B cell (primary cell): ENCODE measurements around the gene MYL4. TPM values are rescaled to one million over a fixed set of nuclear protein-coding genes. Genes with fewer than 3 reads are reported as not detected.
"Not testable (repeated sequence)": the region's sequence is repeated elsewhere in the genome, so short reads cannot be mapped to it uniquely, and the experiment has no call there.

ENCODE experiments used
- ATAC-seq: fragments of 200-7000 bp; cut with Tn5 transposase; one replicate; pipeline ENCODE4 v1.10.0; 2021; ENCODE audit warnings: low read depth, mild to moderate bottlenecking, moderate number of reproducible peaks, moderate library complexity
- CTCF ChIA-PET: fragments of 350-600 bp; sonication (Branson Sonifier 250); formaldehyde crosslinking; loops from one replicate; lab custom pipeline; 2021; ENCODE audit warnings: antibody characterized with exemption, inconsistent platforms; lab: Charles Lee
- POLR2A ChIA-PET: fragments of 350-600 bp; sonication (Branson Sonifier 250); formaldehyde crosslinking; loops from one replicate; lab custom pipeline; 2021; ENCODE audit warnings: antibody characterized with exemption; lab: Charles Lee
- DNase-seq: peaks from one replicate; pipeline ENCODE4 v3.0.0; 2013
- H2AFZ ChIP-seq: 2 replicates; pipeline ENCODE4 v1.6.1; 2012; ENCODE audit warnings: mild to moderate bottlenecking, low read depth, low read length; ENCODE audit not compliant: insufficient read depth, poor library complexity, severe bottlenecking
- H3K27ac ChIP-seq, 2 donors: 1 replicate in 1 of 2; 2 replicates in 1 of 2; pipeline ENCODE4 v1.5.1; 2012 to 2013; ENCODE audit warnings: low read length in 2 of 2, mild to moderate bottlenecking in 2 of 2, moderate library complexity in 1 of 2
- H3K27me3 ChIP-seq, 4 experiments: fragments of 200-600 bp in 1 of 4; sonication (generic) in 1 of 4; replicated peaks in 1 of 4; 1 replicate in 2 of 4; 2 replicates in 2 of 4; pipeline versions ENCODE4 v1.6.1 to v1.7.0; 2013 to 2016; ENCODE audit warnings: low read length in 3 of 4, mild to moderate bottlenecking in 2 of 4, mixed read lengths in 1 of 4, moderate library complexity in 1 of 4; ENCODE audit not compliant: insufficient read depth in 4 of 4, control insufficient read depth in 3 of 4; ENCODE audit errors: control extremely low read depth in 1 of 4
- H3K36me3 ChIP-seq, 2 experiments: replicated peaks in 1 of 2; 1 replicate in 1 of 2; 2 replicates in 1 of 2; pipeline versions ENCODE4 v1.6.1 to v1.7.1; 2013; ENCODE audit warnings: low read length in 1 of 2; ENCODE audit not compliant: insufficient read depth in 2 of 2, control insufficient read depth in 1 of 2; ENCODE audit errors: control extremely low read depth in 1 of 2, extremely low read depth in 1 of 2
- H3K4me1 ChIP-seq, 2 donors: fragments of 200-600 bp in 1 of 2; sonication (generic) in 1 of 2; 1 replicate in 1 of 2; 2 replicates in 1 of 2; pipeline versions ENCODE4 v1.5.1 to v1.6.1; 2013 to 2017; ENCODE audit warnings: low read length in 2 of 2; ENCODE audit not compliant: control insufficient read depth in 2 of 2, insufficient read depth in 2 of 2
- H3K4me2 ChIP-seq: replicated peaks from 2 replicates; pipeline ENCODE3; 2012; ENCODE audit warnings: mild to moderate bottlenecking, low read depth, low read length; ENCODE audit not compliant: poor library complexity, severe bottlenecking
- H3K4me3 ChIP-seq, 5 experiments: fragments of 200-600 bp in 1 of 5; sonication (generic) in 1 of 5; 1 replicate in 3 of 5; 2 replicates in 2 of 5; pipeline versions ENCODE4 v1.5.1 to v1.7.0; 2011 to 2016; ENCODE audit warnings: low read length in 4 of 5, mild to moderate bottlenecking in 4 of 5, low read depth in 2 of 5, control low read depth in 1 of 5, moderate library complexity in 1 of 5; ENCODE audit not compliant: insufficient read depth in 1 of 5; ENCODE audit errors: control extremely low read depth in 1 of 5, extremely low read depth in 1 of 5
- H3K79me2 ChIP-seq: fragments of 200-600 bp; sonication (generic); one replicate; pipeline ENCODE4 v1.6.0; 2016; ENCODE audit warnings: low read length; ENCODE audit not compliant: control insufficient read depth, insufficient read depth
- H3K9ac ChIP-seq: fragments of 200-600 bp; sonication (generic); 2 replicates; pipeline ENCODE4 v1.6.1; 2017; ENCODE audit warnings: mild to moderate bottlenecking, low read length, moderate library complexity
- H3K9me3 ChIP-seq, 3 donors: one replicate each; pipeline versions ENCODE4 v1.6.1 to v1.7.1; 2013; ENCODE audit warnings: low read length in 2 of 3; ENCODE audit not compliant: control insufficient read depth in 2 of 3, insufficient read depth in 1 of 3; ENCODE audit errors: control extremely low read depth in 1 of 3
- H4K20me1 ChIP-seq: 2 replicates; pipeline ENCODE4 v1.6.0; 2012; ENCODE audit warnings: mild to moderate bottlenecking, low read length; ENCODE audit not compliant: insufficient read depth, control insufficient read depth, poor library complexity, severe bottlenecking
- H3K27ac Mint-ChIP-seq: one replicate; pipeline ENCODE4 v1.8.0; 2021; ENCODE audit warnings: mixed read lengths
- H3K27me3 Mint-ChIP-seq: one replicate; pipeline ENCODE4 v1.8.0; 2021; ENCODE audit warnings: mixed read lengths
- H3K4me1 Mint-ChIP-seq: one replicate; pipeline ENCODE4 v1.8.0; 2021; ENCODE audit warnings: mixed read lengths
- H3K4me3 Mint-ChIP-seq: one replicate; pipeline ENCODE4 v1.8.0; 2021; ENCODE audit warnings: mixed read lengths
- H3K9me3 Mint-ChIP-seq: one replicate; pipeline ENCODE4 v1.8.0; 2022; ENCODE audit warnings: mixed read lengths; ENCODE audit not compliant: insufficient read depth
- CTCF ChIP-seq: fragments of 200-600 bp; IDR thresholded peaks from one replicate; pipeline ENCODE4 v1.8.0; 2022; ENCODE audit warnings: antibody characterized with exemption, mild to moderate bottlenecking
- EZH2 ChIP-seq: IDR thresholded peaks from 2 replicates; pipeline ENCODE4 v1.6.1; 2012; ENCODE audit warnings: borderline replicate concordance, low read depth, mild to moderate bottlenecking, moderate library complexity, low read length; ENCODE audit not compliant: insufficient read depth, poor library complexity, severe bottlenecking
- WGBS: methylation state at CpG from one replicate; pipeline ENCODE4 v1.1.5; 2013; ENCODE audit warnings: missing lambda C conversion rate; ENCODE audit not compliant: insufficient coverage; 5-methylcytosine and 5-hydroxymethylcytosine counted together
- intact Hi-C: fragments of 100-400 bp; cut with micrococcal nuclease; formaldehyde crosslinking; loops from one replicate; pipeline ENCODE4 v1.10.0; 2022
- polyA plus RNA-seq: library from polyadenylated mRNA; depleted of rRNA; stranded (reverse); fragments of >200 nt; gene quantifications from 2 replicates; pipeline ENCODE4 v1.2.3, GENCODE V29; 2012
- total RNA-seq, 2 donors: library from RNA; stranded (reverse); fragments of 120-200 nt in 1 of 2; gene quantifications; 1 replicate in 1 of 2; 2 replicates in 1 of 2; pipeline versions ENCODE4 v1.2.3 to v1.2.4, GENCODE V29; 2013 to 2022

The MYL4 gene
- total and polyA plus RNA-seq, 2 donors (not counting 1 experiment from before 2014, with no cell fraction given): 0.16 to 0.42 TPM

GRCh38 chr17:47170710-47171109 lies 38.4 kb upstream of the MYL4 start:
- DNase-seq: no peak
- H2AFZ ChIP-seq: no peak overlapping the region
- H3K27me3 ChIP-seq: no peaks in the 10 kb centered on the region
- H3K4me1 ChIP-seq: peaks cover 13 to 15% of the 10 kb centered on the region in 2 donors
- no peaks in the 10 kb centered on the region for H4K20me1 ChIP-seq
- Mint-ChIP-seq H3K9me3 (no peaks in the 10 kb centered on the region), H3K27ac (no peak overlapping the region), H3K4me1 (peaks cover 27% of the 10 kb centered on the region), H3K27me3 (no peaks in the 10 kb centered on the region), H3K4me3 (no peak overlapping the region)
- no peak for ATAC-seq
- H3K4me2 ChIP-seq: no peak overlapping the region
- TF ChIP-seq CTCF (no peak), EZH2 (no peak)
- H3K36me3 ChIP-seq: peaks cover 13 to 49% of the 10 kb centered on the region in 2 experiments
- ChIA-PET CTCF (interaction anchor here (1.4 kb wide), 1 partner anchor 15 kb away, joined by 3 read pairs; no protein-coding TSS in a partner anchor), POLR2A (no interaction called here)
- H3K4me3 ChIP-seq: no peak overlapping the region
- H3K79me2 ChIP-seq: peaks cover 45% of the 10 kb centered on the region
- no peak overlapping the region for H3K9ac ChIP-seq
- intact Hi-C loops: no loop called here
- H3K9me3 ChIP-seq: peaks cover 0 to 7% (median 0%) of the 10 kb centered on the region in 3 donors
- H3K27ac ChIP-seq: peak overlapping the region in 1 of 2 donors; percentile 39
- WGBS: no CpG with 5 or more reads among the region's 4 CpGs

GRCh38 chr17:47172696-47173565 lies 36.2 kb upstream of the MYL4 start:
- peaks cover 15 to 18% of the 10 kb centered on the region in 2 donors for H3K4me1 ChIP-seq
- H3K27ac ChIP-seq: no peak overlapping the region
- H3K27me3 ChIP-seq: no peaks in the 10 kb centered on the region
- no peak overlapping the region for H2AFZ ChIP-seq
- H4K20me1 ChIP-seq: no peaks in the 10 kb centered on the region
- Mint-ChIP-seq H3K27me3 (no peaks in the 10 kb centered on the region), H3K27ac (no peak overlapping the region), H3K9me3 (no peaks in the 10 kb centered on the region), H3K4me1 (peaks cover 38% of the 10 kb centered on the region), H3K4me3 (no peak overlapping the region)
- no peak overlapping the region for H3K4me2 ChIP-seq
- H3K36me3 ChIP-seq: peaks cover 11 to 51% of the 10 kb centered on the region in 2 experiments
- no peak overlapping the region for H3K9ac ChIP-seq
- peaks cover 0 to 7% (median 0%) of the 10 kb centered on the region in 3 donors for H3K9me3 ChIP-seq
- ATAC-seq (no peak), DNase-seq (no peak)
- peaks cover 66% of the 10 kb centered on the region for H3K79me2 ChIP-seq
- no peak overlapping the region for H3K4me3 ChIP-seq
- ChIA-PET POLR2A (no interaction called here), CTCF (no interaction called here)
- WGBS: no CpG with 5 or more reads among the region's 2 CpGs
- TF ChIP-seq EZH2: no peak
- TF ChIP-seq CTCF: no peak
- intact Hi-C loops: no loop called here

- H3K9me3 Mint-ChIP-seq, POLR2A ChIA-PET, H4K20me1 ChIP-seq, H3K4me3 ChIP-seq, DNase-seq, H3K9ac ChIP-seq, H3K27ac ChIP-seq, H2AFZ ChIP-seq, H3K4me2 ChIP-seq, CTCF ChIA-PET, H3K27me3 ChIP-seq, H3K4me3 Mint-ChIP-seq, H3K9me3 ChIP-seq, H3K27me3 Mint-ChIP-seq, intact Hi-C loops, ATAC-seq: not testable (repeated sequence)
- peaks cover 15 to 18% of the 10 kb centered on the region in 2 donors for H3K4me1 ChIP-seq
- Mint-ChIP-seq H3K27ac (peak overlapping the region; percentile 26), H3K4me1 (peaks cover 39% of the 10 kb centered on the region)
- peaks cover 74% of the 10 kb centered on the region for H3K79me2 ChIP-seq
- 86% methylated on average over 8 of the region's 8 CpGs for WGBS
- peaks cover 11 to 43% of the 10 kb centered on the region in 2 experiments for H3K36me3 ChIP-seq
Observed at GRCh38 chr17:47174823-47175222, 34.3 kb upstream of the MYL4 start.
